Fibroblast of skin of right quadriceps (primary cell): ENCODE results near the gene ZSCAN26.
"Not testable (repeated sequence)": the region's sequence is repeated elsewhere in the genome, so short reads cannot be mapped to it uniquely, and the experiment has no call there.

Experiments
- DNase-seq: peaks from one replicate; pipeline ENCODE4 v3.0.0-alpha.2; 2013

ZSCAN26 gene

GRCh38 chr6:28258877-28259777 is 7.8 kb upstream of the ZSCAN26 start, which contains the start of gene NKAPL:
Gene NKAPL (plus strand): TSS chr6:28259297. CDS start chr6:28259372, 75 bp downstream.
- DNase-seq, result peak; percentile 70

- no peak for DNase-seq
Observed at GRCh38 chr6:28263922-28264321, 3.0 kb upstream of the ZSCAN26 start.

GRCh38 chr6:28264834-28265401 is 2.0 kb upstream of the ZSCAN26 start:
- no peak for DNase-seq

GRCh38 chr6:28266563-28266961 is 381 bp upstream of the ZSCAN26 start:
- DNase-seq, result no peak

- no peak for DNase-seq
Observed at GRCh38 chr6:28267695-28268059, 734 bp downstream of the ZSCAN26 start.

GRCh38 chr6:28269492-28269891 is 2.5 kb downstream of the ZSCAN26 start:
- peak; percentile 87 for DNase-seq

- DNase-seq, result no peak
Observed at GRCh38 chr6:28274888-28275287, 7.9 kb downstream of the ZSCAN26 start.

- DNase-seq, result no peak
Observed at GRCh38 chr6:28277746-28278145, 10.8 kb downstream of the ZSCAN26 start.

- no peak for DNase-seq
Observed at GRCh38 chr6:28280595-28281287, 13.8 kb downstream of the ZSCAN26 start.

- peak; percentile 77 for DNase-seq
Observed at GRCh38 chr6:28281288-28282064, 14.5 kb downstream of the ZSCAN26 start, which contains the start of gene PGBD1. Gene PGBD1 (plus strand): TSS chr6:28281572. CDS start chr6:28283814, 2,242 bp downstream.

- DNase-seq, result no peak
Observed at GRCh38 chr6:28282926-28283325, 16.0 kb downstream of the ZSCAN26 start.

GRCh38 chr6:28291573-28291972 is 24.6 kb downstream of the ZSCAN26 start:
- DNase-seq, result no peak

- no peak for DNase-seq
Observed at GRCh38 chr6:28295326-28295725, 28.4 kb downstream of the ZSCAN26 start.

- no peak for DNase-seq
Observed at GRCh38 chr6:28296520-28297060, 29.6 kb downstream of the ZSCAN26 start.

GRCh38 chr6:28303570-28303969 is 36.6 kb downstream of the ZSCAN26 start:
- DNase-seq, result no peak

GRCh38 chr6:28306363-28306762 is 39.4 kb downstream of the ZSCAN26 start:
- not testable (repeated sequence) for DNase-seq

- no peak for DNase-seq
Observed at GRCh38 chr6:28311139-28311823, 44.3 kb downstream of the ZSCAN26 start.

- DNase-seq, result no peak
Observed at GRCh38 chr6:28312939-28313338, 46.0 kb downstream of the ZSCAN26 start.

GRCh38 chr6:28315628-28316027 is 48.7 kb downstream of the ZSCAN26 start:
- no peak for DNase-seq

GRCh38 chr6:28317866-28318265 is 50.9 kb downstream of the ZSCAN26 start:
- not testable (repeated sequence) for DNase-seq

- DNase-seq, result no peak
Observed at GRCh38 chr6:28322661-28323060, 55.7 kb downstream of the ZSCAN26 start.
